ENCODE data around the gene SETBP1. TPM values are rescaled to one million over a fixed set of nuclear protein-coding genes. Genes with fewer than 3 reads are reported as not detected.

The SETBP1 gene
- total and polyA plus RNA-seq, 2 of the 13 experiments (the other 11 are each of a cell fraction or from before 2014, with no cell fraction given) = 0.18 to 0.65 TPM

DNA sequence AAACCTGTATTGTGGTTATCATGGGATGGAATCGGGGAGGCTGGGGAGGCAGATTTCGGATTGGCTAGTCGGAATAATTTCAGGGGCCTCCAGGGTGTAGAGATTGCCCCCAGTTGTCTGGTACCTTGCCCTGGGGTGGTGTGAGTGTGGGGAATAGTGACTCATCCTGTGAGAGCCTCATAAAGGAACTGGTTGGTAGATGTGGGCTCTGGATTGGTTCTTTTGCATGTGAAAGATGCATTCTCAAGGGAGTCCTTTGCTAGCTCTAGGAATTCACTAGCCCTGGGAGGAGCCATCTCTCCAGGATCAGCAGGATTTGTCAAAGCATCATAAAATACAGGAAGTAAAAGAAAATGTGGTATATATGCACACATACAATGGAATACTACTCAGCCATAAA is 331.6 kb downstream of the SETBP1 start:
- H3K27me3 ChIP-seq (ENCODE audit: control insufficient read depth in 1 of 2, insufficient read depth in 2 of 2, low read length in 2 of 2) = no peaks in the 10 kb centered on the region
- no peak overlapping the region for H2AFZ ChIP-seq (ENCODE audit: low read length)
- no peak for FAIRE-seq
- 48% methylated on average over 3 of the region's 3 CpGs for WGBS (ENCODE audit: low lambda C conversion rate)
- no peaks in the 10 kb centered on the region for H3K9me3 ChIP-seq (ENCODE audit: low read length)
- DNase-seq (ENCODE audit: low spot score) = no peak
- BruUV-seq (replicated peaks) = no TSS peak
- H4K20me1 ChIP-seq (ENCODE audit: insufficient read depth, low read length) = no peaks in the 10 kb centered on the region
- intact Hi-C loops (cut with micrococcal nuclease; ENCODE audit: unreplicated experiment) = no loop called here
- no peak overlapping the region for H3K27ac ChIP-seq (ENCODE audit: extremely low read length, insufficient read depth, low read length)
- TF ChIP-seq ZNF276 (CRISPR knock-in tag; IDR thresholded peaks at IDR 0.05; ENCODE audit: low read depth) (no peak), ZNF883 (CRISPR knock-in tag; IDR thresholded peaks at IDR 0.05; ENCODE audit: not compliant biosample characterization) (no peak), ZNF382 (CRISPR knock-in tag; IDR thresholded peaks at IDR 0.05; ENCODE audit: borderline replicate concordance) (no peak), ZNF720 (CRISPR knock-in tag; IDR thresholded peaks at IDR 0.05) (no peak), TARDBP (CRISPR knock-in tag; IDR thresholded peaks at IDR 0.05) (no peak), SIN3B (IDR thresholded peaks at IDR 0.05; ENCODE audit: low read length) (no peak), ZBTB1 (CRISPR knock-in tag; IDR thresholded peaks at IDR 0.05; ENCODE audit: borderline replicate concordance) (no peak), MIXL1 (CRISPR knock-in tag; IDR thresholded peaks at IDR 0.05) (no peak), HDAC6 (IDR thresholded peaks at IDR 0.05; ENCODE audit: low read depth, low read length) (no peak), ZNF558 (CRISPR knock-in tag; IDR thresholded peaks at IDR 0.05; ENCODE audit: borderline replicate concordance) (no peak), FOXJ3 (CRISPR knock-in tag; IDR thresholded peaks at IDR 0.05; ENCODE audit: borderline replicate concordance) (no peak), GABPB1 (CRISPR knock-in tag; IDR thresholded peaks at IDR 0.05) (no peak)
- TF ChIP-seq, protein P1, sequence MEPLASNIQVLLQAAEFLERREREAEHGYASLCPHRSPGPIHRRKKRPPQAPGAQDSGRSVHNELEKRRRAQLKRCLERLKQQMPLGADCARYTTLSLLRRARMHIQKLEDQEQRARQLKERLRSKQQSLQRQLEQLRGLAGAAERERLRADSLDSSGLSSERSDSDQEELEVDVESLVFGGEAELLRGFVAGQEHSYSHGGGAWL (CRISPR knock-in tag; IDR thresholded peaks at IDR 0.05) = no peak
- H3K36me3 ChIP-seq (replicated peaks in 1 of 2; ENCODE audit: control insufficient read depth in 1 of 2, insufficient read depth in 2 of 2, low read length in 2 of 2) = no peaks in the 10 kb centered on the region
- H3K9ac ChIP-seq (ENCODE audit: insufficient read depth, low read depth, low read length) = no peak overlapping the region
- no peaks in the 10 kb centered on the region for H3K4me1 ChIP-seq (ENCODE audit: insufficient read depth, low read length)
- H3K79me2 ChIP-seq (ENCODE audit: insufficient read depth, low read length) = no peaks in the 10 kb centered on the region
- POLR2A ChIA-PET = no interaction called here
- H3K4me3 ChIP-seq (replicated peaks in 1 of 3; ENCODE audit: insufficient read depth in 1 of 3, low read depth in 2 of 3, low read length in 3 of 3) = no peak overlapping the region
- in situ Hi-C loops (cut with HindIII; ENCODE audit: extremely low pct_ligation_motif_present, low pct_unique_long_range_greater_than_20kb) = no loop called here
- ATAC-seq = no peak
- CTCF ChIA-PET (ENCODE audit: low intra/inter-chr PET ratio, low total read pairs) = no interaction called here
- no peak overlapping the region for H3K4me2 ChIP-seq (ENCODE audit: low read depth, low read length)
